Smooth muscle cell of the coronary artery (primary cell): ENCODE measurements around the gene HTR7. TPM values are rescaled to one million over a fixed set of nuclear protein-coding genes. Genes with fewer than 3 reads are reported as not detected.

ENCODE experiments used
- total RNA-seq: library from RNA; depleted of rRNA; stranded (reverse); fragments of >200 nt; gene quantifications from 2 replicates; pipeline ENCODE4 v1.2.3, GENCODE V29; 2014; ENCODE audit warnings: low replicate concordance

The HTR7 gene
- total RNA-seq = 0.94 and 5.3 TPM in 2 replicates

GRCh38 chr10:90857635-90858460, at the start of gene HTR7:
TSS of gene HTR7 (minus strand) at chr10:90858039. CDS start at chr10:90857671, 368 bp downstream.

GRCh38 chr10:90871766-90872647, 14.2 kb upstream of the HTR7 start, which contains the start of gene RPP30:
TSS of gene RPP30 (plus strand) at chr10:90871974. CDS start at chr10:90871987, 13 bp downstream.

Other genes starting within 250 kb of the HTR7 start
- gene RPP30, start 13.9 kb upstream of the HTR7 start, total RNA-seq = 16.6 and 28.0 TPM in 2 replicates
- gene ANKRD1, start 63.0 kb upstream of the HTR7 start, total RNA-seq = 1.5 and 315 TPM in 2 replicates